Stimulated activated CD4-positive, alpha-beta T cell treated with anti-CD3 and anti-CD28 coated beads, Interleukin-15, amount 100 ng/mL, for 48 hours (primary cell): ENCODE results near the gene RPL27A.

Experiments
- DNase-seq, 2 donors: peaks; one replicate each; pipeline ENCODE4 v3.0.0-alpha.2; 2020; ENCODE audit warnings: low read depth in 2 of 2

Gene RPL27A

DNA sequence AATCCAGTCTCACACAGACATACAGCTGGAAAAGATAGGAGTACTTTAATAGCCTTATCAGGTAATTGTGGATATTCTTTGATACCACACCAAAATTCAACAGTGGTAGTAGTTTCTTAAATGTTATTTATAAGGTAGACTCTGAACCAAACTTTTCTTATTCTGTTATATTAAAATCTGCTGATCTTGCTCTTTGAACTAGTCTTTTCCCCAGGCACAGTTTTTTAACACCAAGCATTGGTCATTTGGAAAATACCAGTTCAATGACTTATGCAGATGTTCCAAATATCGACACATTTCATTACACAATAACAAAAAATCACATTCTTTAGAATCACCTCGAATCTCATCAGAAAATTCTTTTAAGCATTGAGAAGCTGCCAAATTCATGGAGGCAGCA, 7.7 kb upstream of the RPL27A start:
- DNase-seq, result no peak

- no peak for DNase-seq
These were observed 6.1 kb upstream of the RPL27A start for GRCh38 chr11:8676458-8676857.

DNA sequence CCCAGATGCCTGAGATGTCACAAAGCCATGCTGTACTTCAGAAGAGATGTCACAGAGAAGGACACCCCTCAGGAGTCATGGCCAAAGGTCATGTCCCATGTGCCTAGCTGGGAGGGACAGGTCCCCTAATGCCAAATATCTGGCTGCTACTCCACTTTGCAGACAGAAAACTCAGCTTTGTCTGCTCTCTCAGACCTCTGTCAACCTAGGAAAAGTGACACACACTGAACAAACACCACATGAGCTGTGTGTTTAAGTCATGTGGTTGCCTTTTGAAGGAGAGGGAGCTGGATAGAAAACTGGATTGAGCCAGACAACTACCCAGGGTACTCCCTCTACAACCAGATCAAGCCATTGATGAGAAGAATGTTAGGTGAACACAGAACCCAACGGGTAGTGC, 3.6 kb upstream of the RPL27A start:
- DNase-seq, result no peak

DNA sequence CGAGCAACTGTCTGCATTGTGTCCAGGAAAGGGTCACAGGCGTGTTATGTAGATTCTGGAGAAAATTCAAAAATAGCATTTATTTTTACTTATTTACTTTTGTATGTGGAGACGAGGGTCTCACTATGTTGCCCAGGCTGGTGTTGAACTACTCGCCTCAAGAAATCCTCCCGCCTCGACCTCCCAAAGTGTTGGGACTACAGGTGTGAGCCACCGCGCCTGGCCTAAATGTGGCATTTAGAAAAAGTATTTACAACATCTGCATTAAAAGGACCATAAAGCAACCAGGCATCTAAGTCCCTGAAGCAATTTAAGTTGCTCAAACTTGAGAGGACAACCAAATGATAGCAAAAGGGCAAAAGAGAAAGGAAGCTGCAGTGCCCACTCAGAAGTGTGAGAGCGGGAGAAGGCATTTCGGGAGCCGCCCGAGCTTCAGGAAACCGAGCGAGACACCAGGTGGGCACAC, 722 bp upstream of the RPL27A start:
- no peak for DNase-seq

DNA sequence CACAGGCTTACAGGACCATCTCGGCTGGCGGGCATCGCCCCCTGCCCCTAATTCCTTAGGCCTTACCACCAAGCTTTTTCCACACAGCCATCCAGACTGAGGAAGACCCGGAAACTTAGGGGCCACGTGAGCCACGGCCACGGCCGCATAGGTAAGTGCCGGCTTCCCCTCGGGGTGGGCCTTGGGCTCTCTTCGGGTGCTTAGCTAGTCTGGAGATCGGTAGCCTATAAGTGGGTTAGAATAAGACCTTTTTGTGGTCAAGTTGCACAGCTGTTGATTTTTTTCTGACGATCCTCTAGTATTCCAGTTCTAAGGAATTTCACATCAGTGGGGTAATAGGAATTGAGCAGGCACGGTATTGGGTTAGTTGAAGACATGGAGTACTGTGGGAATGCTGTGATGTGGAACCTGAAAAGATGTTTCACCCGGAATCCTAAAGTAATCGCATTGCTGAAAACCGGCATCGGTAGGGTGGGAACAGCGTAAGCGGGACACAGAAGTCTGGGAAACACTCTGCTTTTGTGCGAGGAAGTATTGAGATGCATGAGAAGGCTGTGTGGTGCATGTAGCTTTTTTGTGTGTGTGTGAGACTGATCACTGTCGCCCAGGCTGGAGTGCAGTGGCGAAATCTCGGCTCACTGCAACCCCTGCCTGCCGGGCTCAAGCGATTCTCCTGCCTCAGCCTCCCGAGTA, 669 bp downstream of the RPL27A start:
- DNase-seq, result no peak

GRCh38 chr11:8684600-8685290, 2.2 kb downstream of the RPL27A start:
- no peak for DNase-seq

DNA sequence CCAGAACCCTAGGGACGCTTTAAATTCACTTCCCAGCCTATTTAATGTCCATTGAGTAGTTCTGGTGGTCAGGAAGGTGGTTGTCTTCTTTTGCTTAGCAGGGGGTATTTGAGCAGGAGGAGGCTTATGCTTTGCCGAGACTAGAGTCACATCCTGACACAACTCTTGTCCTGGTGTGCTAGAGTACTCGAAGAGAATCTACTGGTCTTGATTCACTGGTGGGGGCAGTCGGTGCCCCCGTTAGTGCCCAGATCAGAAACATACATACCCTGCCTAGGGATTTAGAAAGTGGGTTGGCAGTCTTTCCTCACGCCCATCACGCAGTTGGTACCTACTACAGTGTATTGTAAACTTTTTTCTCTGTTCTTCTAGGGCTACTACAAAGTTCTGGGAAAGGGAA, 2.7 kb downstream of the RPL27A start:
- no peak for DNase-seq

GRCh38 chr11:8685820-8686219, 3.2 kb downstream of the RPL27A start:
- no peak for DNase-seq

DNA sequence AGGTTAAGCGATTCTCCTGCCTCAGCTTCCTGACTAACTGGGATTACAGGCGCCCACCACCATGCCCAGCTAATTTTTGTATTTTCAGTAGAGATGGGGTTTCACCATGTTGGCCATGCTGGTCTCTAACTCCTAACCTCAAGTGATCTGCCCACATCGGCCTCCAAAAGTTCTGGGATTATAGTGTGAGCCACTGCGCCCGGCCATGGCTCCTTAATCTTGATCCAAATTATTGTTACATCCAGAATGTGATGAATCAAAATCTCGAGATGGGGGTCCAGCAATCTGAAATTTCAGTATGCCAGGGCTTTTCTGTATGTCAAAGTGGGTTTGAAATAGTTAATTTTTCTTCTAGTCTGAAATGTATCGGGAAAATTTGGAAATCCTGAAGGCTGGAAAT, 3.7 kb downstream of the RPL27A start:
- DNase-seq, result no peak

DNA sequence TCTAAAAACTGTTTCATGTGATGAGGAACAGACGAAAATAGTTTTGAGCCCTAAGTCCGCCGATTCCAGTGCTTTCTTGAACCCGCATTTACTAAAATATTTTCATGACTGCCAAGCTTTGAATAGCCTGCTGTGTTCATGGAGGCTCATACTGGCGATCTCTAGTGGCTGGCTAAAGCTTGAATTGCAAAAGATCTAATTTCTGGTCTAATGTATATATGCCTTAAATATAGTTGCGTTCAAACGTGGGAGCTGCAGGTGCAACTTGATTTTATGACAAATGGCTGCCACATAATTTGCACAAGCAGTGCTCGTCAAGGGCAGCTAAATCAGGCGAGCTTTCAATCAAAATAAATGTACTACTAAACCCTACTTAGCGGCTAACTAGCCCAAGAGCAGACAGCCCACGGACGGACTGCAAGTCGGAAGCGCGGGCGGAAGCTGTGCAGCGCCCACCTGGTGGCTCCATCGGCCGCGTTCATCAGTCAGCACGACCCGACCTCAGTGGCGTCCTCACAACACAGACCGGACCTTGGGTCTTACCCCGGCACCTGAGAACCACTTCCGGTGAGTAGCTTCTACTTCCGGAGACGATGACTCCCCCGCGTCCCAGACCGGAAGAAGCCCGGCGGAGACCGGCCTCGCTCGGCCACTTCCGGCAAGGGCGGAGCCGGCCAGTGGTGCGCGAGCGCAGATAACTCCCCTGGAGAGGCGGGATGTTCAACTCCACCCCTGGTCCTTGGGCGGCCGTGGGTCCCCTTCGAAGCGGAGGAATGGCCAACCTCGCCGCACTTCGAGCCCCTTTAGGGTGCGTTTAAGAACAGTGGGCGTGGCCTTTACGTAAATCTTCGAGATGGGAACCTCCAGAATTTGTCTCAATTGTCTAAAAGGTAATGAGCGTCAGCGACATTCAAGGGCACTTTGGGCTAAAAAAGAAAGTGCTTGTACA, 6.1 kb downstream of the RPL27A start:
- DNase-seq, result peak; percentile 79 to 85

- DNase-seq, result no peak
These were observed 7.2 kb downstream of the RPL27A start for GRCh38 chr11:8689726-8690255.

GRCh38 chr11:8690374-8691342, 8.1 kb downstream of the RPL27A start:
- DNase-seq, result no peak

DNA sequence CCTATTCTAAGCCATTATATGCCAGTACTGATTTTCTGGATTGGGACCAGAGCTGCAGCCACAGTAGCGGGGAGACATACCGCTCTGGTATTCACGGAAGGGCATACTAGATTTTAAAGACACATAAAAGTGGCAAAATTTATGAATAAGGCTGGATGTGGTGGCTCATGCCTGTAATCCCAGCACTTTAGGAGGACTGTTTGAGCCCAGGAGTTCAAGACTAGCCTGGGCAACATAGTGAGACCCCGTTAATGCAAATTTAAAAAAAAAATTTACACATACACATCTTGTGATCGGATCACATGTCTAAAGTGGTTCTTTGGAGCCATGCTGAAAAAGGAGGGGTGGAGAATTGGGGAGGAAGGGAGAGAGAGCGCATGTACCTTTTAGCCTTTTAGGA, 9.0 kb downstream of the RPL27A start:
- no peak for DNase-seq

GRCh38 chr11:8692417-8692816, 9.8 kb downstream of the RPL27A start:
- no peak for DNase-seq

- no peak for DNase-seq
These were observed 10.5 kb downstream of the RPL27A start for GRCh38 chr11:8693010-8693551.

DNA sequence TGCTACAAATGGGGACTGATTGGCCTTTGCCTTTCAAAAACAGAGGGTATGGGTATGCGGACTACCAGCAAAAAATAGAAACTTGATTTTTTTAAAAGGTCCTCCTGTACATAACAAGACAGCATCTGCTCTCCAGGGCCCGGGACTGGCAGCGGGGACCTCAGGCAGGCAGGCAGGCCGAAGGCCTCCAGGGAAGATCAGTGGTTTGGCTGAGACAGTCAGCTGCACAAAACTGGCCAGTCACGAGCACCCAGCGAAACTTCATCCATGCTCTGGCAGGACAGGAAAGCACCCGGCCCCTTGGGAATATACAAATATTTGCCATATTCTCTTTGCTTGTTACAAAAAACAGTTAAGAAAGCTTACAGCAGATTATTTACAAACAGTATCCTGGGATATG, 11.0 kb downstream of the RPL27A start:
- no peak for DNase-seq

DNA sequence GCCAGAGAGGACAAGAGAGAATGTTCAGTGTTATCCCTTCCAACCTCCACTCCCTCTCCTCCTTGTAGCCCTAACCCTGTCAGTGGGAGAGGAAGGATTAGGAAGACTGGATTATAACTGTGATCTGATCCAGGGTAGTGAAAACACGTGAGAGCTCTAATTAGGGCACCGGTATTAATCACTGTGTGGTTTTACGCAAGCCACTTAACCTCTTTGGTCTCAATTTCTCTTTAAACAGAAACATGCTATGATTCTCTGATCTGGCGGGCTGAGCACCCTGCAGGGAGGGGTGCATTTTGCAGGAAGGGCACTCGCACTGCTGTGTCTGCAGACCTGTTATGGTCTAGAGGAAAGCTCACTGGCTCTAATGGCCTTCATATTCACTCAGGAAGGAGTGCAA, 11.5 kb downstream of the RPL27A start:
- no peak for DNase-seq

DNA sequence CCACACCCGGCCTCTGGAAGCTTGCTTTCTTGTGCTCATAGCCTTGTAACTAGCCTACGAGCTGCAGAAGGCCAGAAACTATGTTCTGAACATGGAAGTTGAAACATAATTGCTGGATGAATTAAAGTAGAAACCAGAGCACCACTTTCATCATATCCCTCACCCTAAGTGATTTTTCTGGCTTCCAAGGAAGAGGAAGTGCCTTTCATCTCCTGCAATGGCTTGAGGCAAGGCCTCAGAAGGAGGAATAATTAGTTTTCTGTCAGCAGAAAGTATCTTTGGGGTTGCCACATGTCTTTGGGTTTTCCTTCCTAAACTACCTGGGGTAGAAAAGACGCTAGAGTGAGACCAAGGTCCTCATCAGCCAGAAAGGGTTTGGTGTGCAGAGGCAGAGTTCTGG, 14.5 kb downstream of the RPL27A start:
- no peak for DNase-seq

- no peak for DNase-seq
These were observed 15.8 kb downstream of the RPL27A start for GRCh38 chr11:8698379-8698851.

- DNase-seq, result no peak
These were observed 16.4 kb downstream of the RPL27A start for GRCh38 chr11:8698917-8699441.
